Purkinje cell (primary cell): ENCODE data around the gene CACNG3. TPM values are rescaled to one million over a fixed set of nuclear protein-coding genes. Genes with fewer than 3 reads are reported as not detected.

ENCODE experiments used
- polyA plus RNA-seq: library from polyadenylated mRNA; unstranded; fragments of >200 nt; fragmentation: Nextera tagmentation; gene quantifications from 2 replicates; pipeline ENCODE4 v1.2.1, GENCODE V29; 2014

The CACNG3 gene
- polyA plus RNA-seq: 17.6 TPM in 1 of 2 replicates, not detected in the other

GRCh38 chr16:24255456-24256371, at the start of gene CACNG3:
Gene CACNG3, plus strand, starts transcription at chr16:24256335. Its CDS starts 420 bp downstream, at chr16:24256755.

